Osteocyte (in vitro differentiated cells): ENCODE results near the gene CYS1. TPM values are rescaled to one million over a fixed set of nuclear protein-coding genes. Genes with fewer than 3 reads are reported as not detected.
A peak's percentile ranks its signal among the peaks of the same experiment; 100 is the strongest.
"Not testable (repeated sequence)": the region's sequence is repeated elsewhere in the genome, so short reads cannot be mapped to it uniquely, and the experiment has no call there.

Experiments used
- DNase-seq: peaks from one replicate; pipeline ENCODE4 v3.0.0; 2021; ENCODE audit warnings: mixed read lengths; ENCODE audit not compliant: unreplicated experiment; ENCODE audit errors: extremely low spot score
- H3K27ac Mint-ChIP-seq: one replicate; pipeline ENCODE4 v1.8.0; 2021; ENCODE audit warnings: mild to moderate bottlenecking, mixed read lengths; ENCODE audit not compliant: unreplicated experiment
- H3K27me3 Mint-ChIP-seq: one replicate; pipeline ENCODE4 v1.8.0; 2021; ENCODE audit warnings: mixed read lengths; ENCODE audit not compliant: unreplicated experiment
- H3K36me3 Mint-ChIP-seq: one replicate; pipeline ENCODE4 v1.8.0; 2021; ENCODE audit warnings: mixed read lengths; ENCODE audit not compliant: unreplicated experiment
- H3K4me1 Mint-ChIP-seq: one replicate; pipeline ENCODE4 v1.8.0; 2021; ENCODE audit warnings: mixed read lengths; ENCODE audit not compliant: unreplicated experiment
- H3K4me3 Mint-ChIP-seq: one replicate; pipeline ENCODE4 v1.8.0; 2021; ENCODE audit warnings: mild to moderate bottlenecking, moderate library complexity, mixed read lengths; ENCODE audit not compliant: unreplicated experiment
- H3K9me3 Mint-ChIP-seq: one replicate; pipeline ENCODE4 v1.8.0; 2021; ENCODE audit warnings: mixed read lengths; ENCODE audit not compliant: unreplicated experiment
- total RNA-seq: library from RNA; stranded (reverse); gene quantifications from 2 replicates; pipeline ENCODE4 v1.2.1, GENCODE V29; 2021
- TF ChIP-seq, protein P1 (sequence below): fragments of 200-600 bp; sonication (generic); IDR thresholded peaks from 2 replicates; pipeline ENCODE4 v1.5.0; 2021; ENCODE audit warnings: antibody characterized with exemption, mild to moderate bottlenecking, moderate library complexity

The CYS1 gene
- total RNA-seq, 1 donor from 2014 or later, result 5.5 TPM

DNA sequence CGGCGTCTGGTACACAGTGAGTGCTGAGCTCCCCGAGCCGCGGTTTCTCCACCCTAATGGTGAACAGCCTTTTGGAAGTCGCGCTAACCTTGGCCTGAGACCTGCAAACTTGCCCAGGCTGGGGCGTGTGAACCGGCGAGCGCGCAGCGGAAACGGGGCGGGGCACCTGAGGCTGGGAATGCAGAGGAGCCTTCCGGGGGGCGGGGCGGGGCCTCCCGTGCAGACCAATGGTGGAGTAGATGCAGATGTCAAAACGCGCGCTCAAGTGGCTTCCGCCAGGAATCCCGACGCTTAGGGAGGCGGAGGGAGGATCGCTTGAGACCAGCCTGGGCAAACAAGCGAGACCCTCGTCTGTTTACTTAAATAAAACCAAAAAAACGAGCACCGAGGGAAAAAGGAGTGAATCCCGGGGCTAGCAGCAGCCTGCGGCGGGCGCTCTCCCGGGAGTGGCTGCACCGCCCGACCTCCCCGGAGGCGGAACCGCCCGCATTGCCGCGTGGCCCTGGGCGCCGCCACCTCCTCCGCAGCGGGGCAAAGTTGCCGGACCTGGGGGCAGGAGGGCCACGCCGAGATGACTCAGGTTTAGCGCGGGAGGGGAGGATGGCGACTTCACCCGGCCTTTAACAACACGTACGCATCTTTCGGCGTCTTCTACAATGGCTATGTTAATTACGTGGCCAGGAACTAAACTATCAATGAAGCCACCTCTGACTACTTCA, 40.1 kb upstream of the CYS1 start:
- H3K4me3 Mint-ChIP-seq, result peak overlapping the region; percentile 97
- no peaks in the 10 kb centered on the region for H3K36me3 Mint-ChIP-seq
- H3K27ac Mint-ChIP-seq, result peak overlapping the region; percentile 94
- peaks cover 42% of the 10 kb centered on the region for H3K4me1 Mint-ChIP-seq
- no peaks in the 10 kb centered on the region for H3K9me3 Mint-ChIP-seq
- TF ChIP-seq, protein P1, sequence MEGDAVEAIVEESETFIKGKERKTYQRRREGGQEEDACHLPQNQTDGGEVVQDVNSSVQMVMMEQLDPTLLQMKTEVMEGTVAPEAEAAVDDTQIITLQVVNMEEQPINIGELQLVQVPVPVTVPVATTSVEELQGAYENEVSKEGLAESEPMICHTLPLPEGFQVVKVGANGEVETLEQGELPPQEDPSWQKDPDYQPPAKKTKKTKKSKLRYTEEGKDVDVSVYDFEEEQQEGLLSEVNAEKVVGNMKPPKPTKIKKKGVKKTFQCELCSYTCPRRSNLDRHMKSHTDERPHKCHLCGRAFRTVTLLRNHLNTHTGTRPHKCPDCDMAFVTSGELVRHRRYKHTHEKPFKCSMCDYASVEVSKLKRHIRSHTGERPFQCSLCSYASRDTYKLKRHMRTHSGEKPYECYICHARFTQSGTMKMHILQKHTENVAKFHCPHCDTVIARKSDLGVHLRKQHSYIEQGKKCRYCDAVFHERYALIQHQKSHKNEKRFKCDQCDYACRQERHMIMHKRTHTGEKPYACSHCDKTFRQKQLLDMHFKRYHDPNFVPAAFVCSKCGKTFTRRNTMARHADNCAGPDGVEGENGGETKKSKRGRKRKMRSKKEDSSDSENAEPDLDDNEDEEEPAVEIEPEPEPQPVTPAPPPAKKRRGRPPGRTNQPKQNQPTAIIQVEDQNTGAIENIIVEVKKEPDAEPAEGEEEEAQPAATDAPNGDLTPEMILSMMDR, result no peak
- DNase-seq, result peak; percentile 94
- H3K27me3 Mint-ChIP-seq, result no peaks in the 10 kb centered on the region

DNA sequence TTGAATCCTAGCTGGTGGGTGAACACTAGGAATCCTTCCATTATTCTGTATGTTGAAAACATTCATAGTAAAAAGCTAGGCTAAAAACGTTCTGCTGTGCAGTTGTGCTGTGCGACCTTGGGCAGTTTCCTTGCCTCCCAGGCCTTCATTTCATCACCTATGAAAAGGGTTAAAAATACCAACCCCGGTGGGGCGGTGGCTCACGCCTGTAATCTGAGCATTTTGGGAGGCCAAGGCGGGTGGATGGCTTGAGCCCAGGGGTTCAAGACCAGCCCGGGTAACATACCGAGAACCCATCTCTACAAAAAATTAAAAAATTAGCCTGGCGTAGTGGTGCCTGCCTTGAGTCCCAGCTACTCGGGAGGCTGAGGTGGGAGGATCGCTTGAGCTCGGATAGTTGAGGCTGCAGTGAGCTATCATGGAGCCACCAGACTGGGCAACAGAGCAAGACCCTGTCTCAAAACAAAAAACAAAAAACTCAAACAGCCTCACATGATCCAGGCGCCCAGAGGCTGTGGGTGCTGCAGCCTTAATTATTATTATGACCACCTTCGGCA, 39.5 kb upstream of the CYS1 start:
- no peak for DNase-seq
- Mint-ChIP-seq H3K27ac (peak overlapping the region; percentile 94), H3K4me1 (peaks cover 36% of the 10 kb centered on the region), H3K4me3 (peak overlapping the region; percentile 97), H3K9me3 (no peaks in the 10 kb centered on the region), H3K36me3 (no peaks in the 10 kb centered on the region), H3K27me3 (no peaks in the 10 kb centered on the region)
- TF ChIP-seq, protein P1, result no peak

DNA sequence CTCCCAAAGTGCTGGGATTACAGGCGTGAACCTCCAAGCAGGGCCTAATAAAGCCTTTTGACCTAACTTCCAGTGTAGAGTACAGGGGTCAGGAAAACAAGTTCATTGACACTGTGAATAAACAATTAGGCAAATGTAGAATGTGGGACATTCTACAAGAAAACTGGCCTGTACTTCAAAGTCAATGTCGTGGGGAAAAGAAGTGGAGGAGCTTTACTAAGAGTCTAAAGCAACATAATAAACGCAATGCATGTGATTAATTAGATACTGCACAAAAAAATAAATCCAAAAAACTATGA, 38.8 kb upstream of the CYS1 start:
- DNase-seq, result no peak
- H3K4me1 Mint-ChIP-seq, result peaks cover 29% of the 10 kb centered on the region
- H3K36me3 Mint-ChIP-seq, result no peaks in the 10 kb centered on the region
- no peak overlapping the region for H3K4me3 Mint-ChIP-seq
- TF ChIP-seq, protein P1, result no peak
- no peaks in the 10 kb centered on the region for H3K9me3 Mint-ChIP-seq
- no peak overlapping the region for H3K27ac Mint-ChIP-seq
- no peaks in the 10 kb centered on the region for H3K27me3 Mint-ChIP-seq

DNA sequence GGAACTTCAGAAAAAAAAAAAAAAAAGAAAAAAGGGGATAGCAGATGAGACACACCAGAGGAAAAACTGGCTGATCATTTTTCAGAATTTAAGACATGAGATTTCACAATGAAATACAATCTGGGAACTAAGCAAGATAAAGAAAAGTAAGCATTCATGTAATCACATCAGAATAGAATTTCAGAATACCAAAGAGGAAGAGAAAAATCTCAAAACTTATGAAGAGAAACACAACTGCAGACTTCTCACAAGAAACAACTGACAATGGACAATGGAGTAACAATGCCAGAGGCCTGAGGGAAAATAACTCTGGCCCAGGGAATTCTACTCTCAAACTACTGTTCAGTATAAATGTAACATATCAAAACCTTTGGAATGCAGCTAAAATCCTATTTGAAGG, 29.1 kb upstream of the CYS1 start:
- Mint-ChIP-seq H3K27me3 (no peaks in the 10 kb centered on the region), H3K27ac (peak overlapping the region; percentile 9), H3K4me1 (peaks cover 7% of the 10 kb centered on the region), H3K9me3 (no peaks in the 10 kb centered on the region), H3K4me3 (no peak overlapping the region), H3K36me3 (no peaks in the 10 kb centered on the region)
- TF ChIP-seq, protein P1, result no peak
- no peak for DNase-seq

DNA sequence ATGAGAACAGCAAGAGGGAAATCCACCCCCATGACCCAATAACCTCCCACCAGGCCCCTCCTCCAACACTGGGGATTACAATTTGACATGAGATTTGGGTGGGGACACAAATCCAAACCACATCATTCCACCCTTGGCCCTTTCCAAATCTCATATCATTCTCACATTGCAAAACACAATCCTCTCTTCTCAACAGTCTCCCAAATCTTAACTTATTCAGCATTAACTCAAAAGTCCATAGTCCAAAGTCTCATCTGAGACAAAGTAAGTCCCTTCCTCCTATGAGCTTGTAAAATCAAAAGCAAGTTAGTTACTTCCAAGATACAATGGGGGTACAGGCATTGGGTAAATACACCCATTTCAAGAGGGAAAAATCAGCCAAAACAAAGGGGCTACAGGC, 24.7 kb upstream of the CYS1 start:
- not testable (repeated sequence) for H3K36me3 Mint-ChIP-seq, H3K27ac Mint-ChIP-seq, DNase-seq, H3K4me3 Mint-ChIP-seq, H3K27me3 Mint-ChIP-seq, H3K9me3 Mint-ChIP-seq
- peaks cover 15% of the 10 kb centered on the region for H3K4me1 Mint-ChIP-seq
